ENCODE measurements around the gene PPAN. TPM values are rescaled to one million over a fixed set of nuclear protein-coding genes. Genes with fewer than 3 reads are reported as not detected.
A peak's percentile ranks its signal among the peaks of the same experiment; 100 is the strongest.

PPAN gene
- total RNA-seq, 2 experiments from 2014 or later: 165 to 171 TPM

DNA sequence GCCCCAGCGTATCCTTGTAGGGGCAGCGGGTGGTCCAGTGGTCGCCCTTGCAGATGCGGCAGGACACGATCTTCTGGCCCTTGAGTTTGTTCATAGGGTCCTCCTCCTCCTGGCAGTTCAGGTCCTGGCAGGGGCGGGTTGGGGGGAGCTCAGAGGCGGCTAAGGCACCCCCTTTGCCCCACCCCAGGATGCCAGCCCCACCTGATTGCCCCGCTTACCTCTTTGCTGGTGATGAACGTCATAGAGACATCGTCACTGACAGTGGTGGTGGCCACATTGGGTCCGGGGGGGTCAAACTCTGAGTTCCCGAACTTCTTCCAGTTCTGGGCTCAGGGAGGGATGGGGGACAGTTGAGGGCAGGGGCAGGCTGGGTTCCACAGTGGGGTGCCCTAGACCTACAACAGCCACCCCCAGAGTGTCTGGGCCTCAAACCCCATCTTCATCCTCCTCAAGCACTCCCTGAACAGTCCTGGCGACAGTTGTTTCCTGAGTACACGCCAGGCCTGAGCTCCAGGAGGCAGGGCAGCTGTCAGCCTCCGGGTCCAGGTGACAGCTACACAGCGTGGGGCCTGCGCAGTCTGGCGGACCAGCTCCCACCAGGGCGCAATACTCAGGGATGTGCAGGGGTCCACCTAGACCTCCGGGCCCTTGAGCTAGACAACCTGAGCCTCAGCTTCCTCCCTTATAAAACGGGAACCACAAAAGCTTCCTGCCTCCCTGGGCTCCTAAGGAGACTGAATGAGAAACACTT, 10.9 kb downstream of the PPAN start:
- peak overlapping the region; percentile 25 for H3K27ac Mint-ChIP-seq
- DNase-seq (no peak), ATAC-seq (no peak)
- peak overlapping the region; percentile 18 for H3K4me3 Mint-ChIP-seq
- H3K27me3 Mint-ChIP-seq: no peaks in the 10 kb centered on the region
- POLR2A ChIA-PET: interaction anchor here (0.6 to 23.2 kb wide), 4 partner anchors 13 to 32 kb away, joined by 3 to 521 read pairs (median 10); partner anchors contain the start of genes ANGPTL6, P2RY11 and PPAN
- peaks cover 36% of the 10 kb centered on the region for H3K4me1 Mint-ChIP-seq (ENCODE audit: low read depth)
- TF ChIP-seq, protein P1, sequence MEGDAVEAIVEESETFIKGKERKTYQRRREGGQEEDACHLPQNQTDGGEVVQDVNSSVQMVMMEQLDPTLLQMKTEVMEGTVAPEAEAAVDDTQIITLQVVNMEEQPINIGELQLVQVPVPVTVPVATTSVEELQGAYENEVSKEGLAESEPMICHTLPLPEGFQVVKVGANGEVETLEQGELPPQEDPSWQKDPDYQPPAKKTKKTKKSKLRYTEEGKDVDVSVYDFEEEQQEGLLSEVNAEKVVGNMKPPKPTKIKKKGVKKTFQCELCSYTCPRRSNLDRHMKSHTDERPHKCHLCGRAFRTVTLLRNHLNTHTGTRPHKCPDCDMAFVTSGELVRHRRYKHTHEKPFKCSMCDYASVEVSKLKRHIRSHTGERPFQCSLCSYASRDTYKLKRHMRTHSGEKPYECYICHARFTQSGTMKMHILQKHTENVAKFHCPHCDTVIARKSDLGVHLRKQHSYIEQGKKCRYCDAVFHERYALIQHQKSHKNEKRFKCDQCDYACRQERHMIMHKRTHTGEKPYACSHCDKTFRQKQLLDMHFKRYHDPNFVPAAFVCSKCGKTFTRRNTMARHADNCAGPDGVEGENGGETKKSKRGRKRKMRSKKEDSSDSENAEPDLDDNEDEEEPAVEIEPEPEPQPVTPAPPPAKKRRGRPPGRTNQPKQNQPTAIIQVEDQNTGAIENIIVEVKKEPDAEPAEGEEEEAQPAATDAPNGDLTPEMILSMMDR (IDR thresholded peaks at IDR 0.05): no peak
- CTCF ChIA-PET: interaction anchor here (1.0 to 8.9 kb wide), 2 partner anchors 17 to 89 kb away, joined by 3 to 128 read pairs; partner anchors contain the start of gene ANGPTL6
- peaks cover 54% of the 10 kb centered on the region for H3K36me3 Mint-ChIP-seq (ENCODE audit: low read depth)
- H3K9me3 Mint-ChIP-seq: no peaks in the 10 kb centered on the region
- intact Hi-C loops (cut with micrococcal nuclease): no loop called here

- no peaks in the 10 kb centered on the region for H3K9me3 Mint-ChIP-seq
- TF ChIP-seq, protein P1 (IDR thresholded peaks at IDR 0.05): no peak
- POLR2A ChIA-PET: interaction anchor here (0.7 to 23.2 kb wide), 2 partner anchors 19 to 92 kb away, joined by 3 to 521 read pairs; partner anchors contain the start of genes ANGPTL6, P2RY11 and PPAN
- no peak for ATAC-seq
- CTCF ChIA-PET: interaction anchor here (1.2 to 8.9 kb wide), 4 partner anchors 12 to 189 kb away, joined by 3 to 128 read pairs (median 8); partner anchors contain the start of genes ANGPTL6 and PPAN
- peaks cover 19% of the 10 kb centered on the region for H3K4me1 Mint-ChIP-seq (ENCODE audit: low read depth)
- H3K27me3 Mint-ChIP-seq: no peaks in the 10 kb centered on the region
- intact Hi-C loops (cut with micrococcal nuclease): no loop called here
- peak overlapping the region; percentile 92 for H3K27ac Mint-ChIP-seq
- peak overlapping the region; percentile 97 for H3K4me3 Mint-ChIP-seq
- no peak for DNase-seq
- peaks cover 43% of the 10 kb centered on the region for H3K36me3 Mint-ChIP-seq (ENCODE audit: low read depth)
Measured at GRCh38 chr19:10118960-10119359, 12.8 kb downstream of the PPAN start.

DNA sequence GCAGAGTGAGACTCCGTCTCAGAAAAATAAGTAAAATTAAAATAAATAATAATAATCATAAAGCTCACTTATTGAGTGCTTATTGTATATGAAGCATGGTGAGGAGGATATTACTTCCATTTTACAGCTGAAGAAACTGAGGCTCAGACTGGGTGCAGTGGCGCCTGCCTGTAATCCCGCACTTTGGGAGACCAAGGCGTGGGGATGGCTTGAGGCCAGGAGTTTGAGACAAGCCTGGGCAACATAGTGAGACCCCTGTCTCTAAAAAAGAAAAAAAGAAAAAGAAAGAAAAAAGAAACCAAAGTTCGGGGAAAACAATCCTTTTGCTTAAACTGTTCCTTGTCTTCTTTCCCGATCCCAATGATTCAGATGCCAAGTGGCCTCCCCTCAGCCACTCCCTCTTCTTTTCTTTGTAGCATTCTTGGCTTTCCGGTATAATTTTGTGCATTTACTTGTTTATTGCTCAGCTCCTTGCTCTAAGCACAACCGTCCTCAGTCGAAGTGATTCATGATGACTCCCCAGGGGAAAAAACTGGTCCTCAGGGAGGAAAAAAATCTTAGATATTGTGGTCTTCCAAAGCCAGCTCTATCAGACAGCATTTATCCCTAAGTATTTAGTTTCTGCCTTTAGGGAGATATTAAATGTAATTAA, 14.5 kb downstream of the PPAN start:
- Mint-ChIP-seq H3K27me3 (no peaks in the 10 kb centered on the region), H3K27ac (no peak overlapping the region), H3K4me3 (no peak overlapping the region), H3K36me3 (ENCODE audit: low read depth) (peaks cover 34% of the 10 kb centered on the region), H3K9me3 (no peaks in the 10 kb centered on the region), H3K4me1 (ENCODE audit: low read depth) (peaks cover 14% of the 10 kb centered on the region)
- ChIA-PET POLR2A (interaction anchor here (0.6 to 23.2 kb wide), 6 partner anchors 9 to 41 kb away, joined by 3 to 521 read pairs (median 3); partner anchors contain the start of genes ANGPTL6, P2RY11 and PPAN), CTCF (interaction anchor here (0.8 to 3.3 kb wide), 10 partner anchors 9 to 189 kb away, joined by 3 to 14 read pairs (median 4); partner anchors contain the start of genes P2RY11 and PPAN)
- TF ChIP-seq, protein P1 (IDR thresholded peaks at IDR 0.05): no peak
- DNase-seq: no peak
- ATAC-seq: no peak
- intact Hi-C loops (cut with micrococcal nuclease): no loop called here

- peaks cover 26% of the 10 kb centered on the region for H3K36me3 Mint-ChIP-seq (ENCODE audit: low read depth)
- H3K4me3 Mint-ChIP-seq: no peak overlapping the region
- ATAC-seq (no peak), DNase-seq (no peak)
- CTCF ChIA-PET: interaction anchor here (0.8 to 1.7 kb wide), 3 partner anchors 9 to 49 kb away, joined by 3 read pairs; partner anchors contain the start of gene P2RY11
- TF ChIP-seq, protein P1 (IDR thresholded peaks at IDR 0.05): no peak
- H3K4me1 Mint-ChIP-seq (ENCODE audit: low read depth): peaks cover 11% of the 10 kb centered on the region
- POLR2A ChIA-PET: interaction anchor here (0.7 to 23.2 kb wide), 3 partner anchors 16 to 36 kb away, joined by 3 to 521 read pairs (median 4); partner anchors contain the start of genes ANGPTL6, P2RY11 and PPAN
- intact Hi-C loops (cut with micrococcal nuclease): no loop called here
- H3K27me3 Mint-ChIP-seq: no peaks in the 10 kb centered on the region
- H3K9me3 Mint-ChIP-seq: no peaks in the 10 kb centered on the region
- no peak overlapping the region for H3K27ac Mint-ChIP-seq
Measured at GRCh38 chr19:10122045-10122444, 15.9 kb downstream of the PPAN start.
